Retina (tissue), 1 donor: ENCODE measurements around the gene GPER1.

Experiments used
- DNase-seq: peaks from one replicate; pipeline ENCODE4 v3.0.0-alpha.2; 2016

The GPER1 gene

GRCh38 chr7:1090686-1091643 is 3.1 kb downstream of the GPER1 start:
- no peak for DNase-seq

GRCh38 chr7:1091644-1092027 is 3.7 kb downstream of the GPER1 start:
- DNase-seq = no peak

DNA sequence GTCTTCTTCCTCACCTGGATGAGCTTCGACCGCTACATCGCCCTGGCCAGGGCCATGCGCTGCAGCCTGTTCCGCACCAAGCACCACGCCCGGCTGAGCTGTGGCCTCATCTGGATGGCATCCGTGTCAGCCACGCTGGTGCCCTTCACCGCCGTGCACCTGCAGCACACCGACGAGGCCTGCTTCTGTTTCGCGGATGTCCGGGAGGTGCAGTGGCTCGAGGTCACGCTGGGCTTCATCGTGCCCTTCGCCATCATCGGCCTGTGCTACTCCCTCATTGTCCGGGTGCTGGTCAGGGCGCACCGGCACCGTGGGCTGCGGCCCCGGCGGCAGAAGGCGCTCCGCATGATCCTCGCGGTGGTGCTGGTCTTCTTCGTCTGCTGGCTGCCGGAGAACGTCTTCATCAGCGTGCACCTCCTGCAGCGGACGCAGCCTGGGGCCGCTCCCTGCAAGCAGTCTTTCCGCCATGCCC is 4.3 kb downstream of the GPER1 start:
- no peak for DNase-seq

GRCh38 chr7:1092806-1093501 is 5.0 kb downstream of the GPER1 start:
- DNase-seq = no peak

DNA sequence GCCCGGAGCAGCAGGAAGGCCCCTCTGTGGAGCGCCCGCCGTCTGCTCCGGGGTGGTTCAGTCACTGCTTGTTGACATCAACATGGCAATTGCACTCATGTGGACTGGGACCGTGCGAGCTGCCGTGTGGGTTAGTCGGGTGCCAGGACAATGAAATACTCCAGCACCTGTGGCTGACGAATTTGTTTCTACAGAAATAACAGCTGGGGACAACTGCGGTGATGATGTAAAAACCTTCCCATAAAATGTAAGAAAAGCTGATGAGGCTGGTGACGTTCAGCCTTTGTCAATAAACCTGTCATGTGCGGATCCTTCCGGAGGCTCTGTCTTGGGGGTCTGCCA is 5.6 kb downstream of the GPER1 start:
- DNase-seq = no peak

DNA sequence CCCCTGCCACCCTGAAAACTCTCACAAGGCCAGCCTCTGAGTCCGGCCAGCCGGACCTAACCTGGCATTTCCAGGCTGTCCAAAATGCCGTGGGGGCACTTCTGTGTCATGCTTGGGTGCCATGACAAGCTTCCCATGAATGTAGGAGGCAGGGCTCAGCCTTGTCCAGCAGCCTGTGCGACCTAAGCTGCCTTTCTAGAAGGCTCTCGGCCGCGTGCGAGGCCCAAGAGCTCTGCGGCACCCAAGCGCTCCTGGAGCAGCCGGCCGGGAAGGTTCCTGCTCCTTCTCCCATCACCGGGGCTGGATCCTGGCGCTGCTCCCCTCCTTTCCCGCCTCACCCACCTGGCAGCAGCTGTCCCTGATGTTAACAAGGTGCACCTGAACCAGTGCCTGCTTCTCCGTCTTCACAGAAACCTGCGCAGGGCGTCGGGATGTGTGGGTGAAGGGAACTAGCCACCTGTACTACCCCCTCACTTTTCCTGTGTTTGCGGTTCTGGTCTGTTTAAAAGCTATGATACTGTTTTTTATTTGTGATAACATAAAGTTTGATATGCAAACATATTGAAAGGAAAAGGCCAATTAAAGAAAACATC is 6.1 kb downstream of the GPER1 start:
- DNase-seq = no peak

- DNase-seq = no peak
Observed at GRCh38 chr7:1094870-1095269, 7.0 kb downstream of the GPER1 start.

DNA sequence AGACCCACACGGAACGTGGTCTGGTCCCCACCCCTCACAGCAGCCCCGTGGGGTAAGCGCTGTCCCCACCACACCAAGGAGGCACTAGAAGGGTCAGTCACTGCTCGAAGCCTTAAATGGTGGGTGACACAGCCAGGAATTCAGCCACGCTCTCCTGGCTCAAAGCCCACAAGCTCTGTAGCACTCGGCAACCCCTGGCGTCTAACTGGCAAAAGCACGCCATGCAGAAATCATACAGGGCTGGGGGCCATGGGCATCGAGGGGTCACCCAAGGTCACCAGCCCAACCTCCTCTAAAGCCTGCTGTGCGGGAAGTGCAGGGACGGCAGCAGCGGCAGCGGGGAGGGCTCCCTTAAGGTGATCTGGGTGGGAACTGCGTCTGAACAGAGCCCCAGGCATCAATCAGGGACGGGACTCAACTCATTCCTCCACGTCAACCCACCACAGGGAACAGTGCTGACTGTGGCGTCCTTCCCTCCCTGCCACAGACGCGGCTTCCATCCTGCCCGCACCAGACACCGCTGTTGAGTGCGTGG is 7.8 kb downstream of the GPER1 start:
- DNase-seq = peak; percentile 78

GRCh38 chr7:1096156-1097119 is 8.5 kb downstream of the GPER1 start:
- DNase-seq = no peak

GRCh38 chr7:1097120-1097504 is 9.2 kb downstream of the GPER1 start:
- no peak for DNase-seq

DNA sequence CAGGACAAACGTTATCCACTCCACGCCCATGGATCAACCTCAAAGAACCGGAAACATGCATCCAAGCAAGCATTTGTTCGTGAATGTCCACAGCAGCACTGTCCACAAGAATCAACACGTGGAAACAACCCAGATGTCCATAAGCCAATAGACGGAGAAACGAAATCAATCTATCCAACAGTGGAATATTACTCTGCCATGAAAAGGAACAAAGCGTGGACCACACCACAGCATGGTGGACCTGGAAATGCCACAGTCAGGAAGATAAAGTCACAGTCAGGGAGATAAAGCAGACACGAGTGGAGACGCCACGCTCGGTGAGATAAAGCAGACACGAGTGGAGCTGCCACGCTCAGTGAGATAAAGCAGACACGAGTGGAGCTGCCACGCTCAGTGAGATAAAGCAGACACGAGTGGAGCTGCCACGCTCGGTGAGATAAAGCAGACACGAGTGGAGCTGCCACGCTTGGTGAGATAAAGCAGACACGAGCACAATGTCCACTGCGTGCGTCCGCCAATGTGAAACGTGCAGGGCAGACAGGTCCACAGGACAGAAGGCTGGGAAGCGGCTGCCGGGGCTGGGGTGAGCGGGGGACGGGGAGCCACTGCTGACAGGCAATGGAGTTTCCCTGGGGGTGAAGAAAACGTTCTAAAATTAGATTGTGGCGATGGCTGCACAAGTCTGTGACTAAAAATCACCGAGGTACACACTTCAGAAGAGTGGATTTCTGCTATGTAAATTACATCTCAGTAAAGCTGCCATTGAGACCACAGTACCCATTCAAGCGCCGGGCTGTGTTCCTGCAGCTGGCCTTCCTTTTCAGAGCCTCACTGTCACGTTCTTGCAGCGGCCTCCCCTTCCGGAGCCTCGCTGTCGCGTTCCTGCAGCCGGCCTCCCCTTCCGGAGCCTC is 10.6 kb downstream of the GPER1 start:
- no peak for DNase-seq

DNA sequence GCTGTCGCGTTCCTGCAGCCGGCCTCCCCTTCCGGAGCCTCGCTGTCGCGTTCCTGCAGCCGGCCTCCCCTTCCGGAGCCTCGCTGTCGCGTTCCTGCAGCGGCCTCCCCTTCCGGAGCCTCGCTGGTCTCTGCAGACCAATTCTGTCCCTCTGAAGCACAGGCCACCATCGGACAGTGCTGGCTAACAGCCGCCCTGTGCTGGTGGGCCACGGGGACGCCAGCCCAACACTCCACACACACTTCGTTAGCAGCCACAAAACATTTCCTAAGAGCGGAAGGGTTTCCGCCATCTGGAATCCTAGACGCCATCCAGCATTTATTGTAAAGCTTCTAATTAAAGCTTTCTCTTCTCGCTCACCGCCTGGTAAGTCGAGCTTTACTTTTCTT is 11.2 kb downstream of the GPER1 start:
- no peak for DNase-seq

- no peak for DNase-seq
Observed at GRCh38 chr7:1099637-1100036, 11.7 kb downstream of the GPER1 start.

GRCh38 chr7:1100386-1100785 is 12.5 kb downstream of the GPER1 start:
- peak; percentile 59 for DNase-seq

DNA sequence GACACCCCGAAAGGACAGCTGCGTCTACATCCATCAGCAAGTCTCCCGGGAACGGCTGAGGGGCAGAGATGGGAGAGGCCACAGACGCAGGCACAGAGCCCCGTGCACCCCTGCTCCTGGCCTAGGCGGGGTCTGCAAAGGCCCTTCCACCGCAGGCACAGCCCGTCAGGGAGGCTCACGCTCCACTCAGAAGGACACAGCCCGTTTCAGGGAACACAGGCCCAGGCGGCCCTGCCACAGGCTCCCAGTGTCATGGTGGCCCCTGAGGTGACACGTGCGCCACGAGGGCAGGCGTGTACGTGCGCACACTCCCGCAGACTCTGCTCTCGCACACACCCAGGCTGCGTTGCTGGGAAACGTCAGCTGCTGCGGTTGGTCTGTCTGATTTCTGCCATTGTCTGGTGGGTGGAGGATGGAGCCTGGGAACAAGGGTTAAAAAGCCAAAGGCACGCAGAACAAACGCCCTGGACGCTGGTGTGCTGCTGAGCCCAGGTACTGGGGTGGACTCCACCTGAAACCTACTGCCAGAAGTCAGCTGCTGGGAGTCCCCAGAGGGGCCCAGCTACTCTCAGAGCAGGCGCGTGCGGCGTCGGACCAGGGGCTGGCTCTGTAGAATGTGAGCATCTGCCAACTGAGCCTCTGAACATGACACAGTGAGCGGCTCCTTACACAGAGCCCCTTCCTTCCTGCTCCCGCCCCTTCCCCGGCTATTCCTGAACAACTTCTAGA is 13.1 kb downstream of the GPER1 start:
- peak; percentile 68 for DNase-seq

DNA sequence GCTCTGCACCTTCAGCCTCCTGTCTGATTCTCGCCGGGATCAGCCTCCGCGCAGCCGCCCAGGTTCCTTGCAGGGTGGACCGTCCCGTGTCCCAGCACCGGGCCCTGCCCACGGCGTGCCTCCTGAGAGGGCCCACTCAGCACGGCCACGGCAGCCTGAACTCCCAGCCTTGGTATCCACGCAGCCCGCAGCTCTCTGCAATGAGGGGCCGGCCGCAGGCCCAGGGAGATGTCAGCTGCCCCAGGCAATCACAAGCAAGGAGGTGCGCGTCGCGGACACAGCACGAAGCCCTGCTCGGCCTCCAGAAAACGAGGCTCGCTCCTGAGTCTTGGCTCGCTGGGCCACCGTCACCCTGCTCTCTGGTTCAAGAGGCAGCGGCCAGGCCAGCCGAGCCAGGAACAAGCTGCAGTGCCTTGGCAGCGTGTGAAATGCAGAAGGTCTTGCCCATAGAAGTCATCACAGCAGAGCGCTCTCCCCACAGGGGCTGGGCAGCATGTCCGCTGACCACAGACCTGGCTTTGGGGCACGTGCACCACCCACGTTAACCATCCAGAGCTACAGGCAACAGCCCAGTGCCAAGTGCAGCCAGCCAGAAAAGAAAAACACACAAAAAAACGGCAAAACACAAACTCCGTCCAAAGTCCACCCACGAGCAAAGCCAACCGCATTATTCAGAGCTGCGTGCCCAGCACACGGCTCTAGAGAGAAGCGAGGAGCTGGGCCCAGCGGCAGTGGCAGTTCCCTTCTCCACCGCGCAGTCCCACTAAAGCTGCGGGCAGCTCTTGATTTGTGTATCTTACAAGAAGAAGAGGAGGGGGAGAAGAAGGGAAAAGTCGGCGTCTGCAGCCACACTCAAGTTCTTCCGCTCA is 13.9 kb downstream of the GPER1 start:
- DNase-seq = no peak

DNA sequence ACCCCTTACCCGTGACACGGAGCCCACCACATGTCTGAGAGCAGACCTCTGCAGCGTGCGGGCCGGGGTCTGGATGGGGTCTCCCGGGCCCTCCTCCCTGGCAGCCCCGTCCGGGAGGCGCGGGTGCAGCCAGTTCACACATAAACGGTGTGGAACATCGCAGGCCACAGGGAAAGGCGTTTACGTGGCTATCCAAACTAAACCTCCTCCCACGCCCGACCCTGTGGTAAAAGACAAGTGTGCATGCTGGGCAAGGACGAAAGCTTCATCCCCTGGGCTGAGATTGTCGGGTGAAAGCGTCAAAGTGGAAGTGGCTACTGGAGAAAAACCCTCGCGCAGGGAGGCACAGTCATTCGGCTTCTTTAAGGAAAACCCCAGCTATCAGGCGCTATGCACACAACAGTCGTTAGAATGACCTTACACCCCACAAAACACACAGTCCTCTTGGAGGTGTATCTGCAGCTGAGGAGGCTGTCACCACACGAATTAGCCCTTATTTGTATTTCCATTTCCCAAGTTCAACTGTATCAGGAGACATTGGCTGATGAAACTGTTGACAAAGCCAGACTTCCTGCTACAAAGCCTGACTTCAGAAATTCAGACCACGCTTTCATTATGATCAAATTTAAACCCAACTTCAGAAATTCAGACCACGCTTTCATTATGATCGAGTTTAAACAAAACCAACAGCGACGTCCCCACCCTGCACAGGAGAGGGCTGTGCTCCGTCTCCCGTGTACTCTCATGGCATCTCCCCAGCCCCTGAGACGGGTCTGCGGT is 15.3 kb downstream of the GPER1 start:
- DNase-seq = no peak

DNA sequence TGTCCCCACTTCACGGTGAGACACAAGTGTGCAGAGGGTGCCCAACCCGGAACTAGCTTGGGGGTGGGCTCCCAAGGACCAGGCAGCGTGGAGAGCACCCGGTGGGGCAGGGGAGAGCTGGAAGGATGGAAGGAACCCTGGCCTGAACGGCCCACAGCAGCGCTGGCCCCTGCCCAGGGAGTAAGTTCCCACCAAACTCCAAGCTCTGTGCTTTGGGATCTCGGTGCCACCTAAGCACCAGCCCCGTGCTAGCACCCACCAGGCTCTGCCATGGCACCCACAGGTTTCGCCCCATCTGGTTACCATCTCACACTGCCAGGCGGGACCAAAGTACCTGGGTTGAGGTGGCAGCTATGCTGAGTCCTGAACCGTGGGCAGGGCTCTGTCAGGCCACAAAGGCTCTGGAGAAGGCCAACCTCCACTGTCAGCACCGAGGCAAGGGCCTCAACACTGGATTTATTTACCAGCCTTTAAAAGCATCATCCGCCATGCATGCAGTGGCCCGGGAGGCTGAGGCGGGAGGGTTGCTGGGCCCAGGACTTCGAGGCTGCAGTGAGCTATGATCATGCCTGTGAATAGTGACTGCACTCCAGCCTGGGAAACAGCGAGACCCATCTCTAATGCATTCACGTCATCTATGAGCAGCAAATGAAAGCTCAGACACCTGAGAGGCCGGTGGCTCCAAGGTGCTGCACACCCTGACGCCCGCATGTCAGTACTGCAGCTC is 16.0 kb downstream of the GPER1 start:
- no peak for DNase-seq
